ENCODE data around the gene ZNF488.

The ZNF488 gene

DNA sequence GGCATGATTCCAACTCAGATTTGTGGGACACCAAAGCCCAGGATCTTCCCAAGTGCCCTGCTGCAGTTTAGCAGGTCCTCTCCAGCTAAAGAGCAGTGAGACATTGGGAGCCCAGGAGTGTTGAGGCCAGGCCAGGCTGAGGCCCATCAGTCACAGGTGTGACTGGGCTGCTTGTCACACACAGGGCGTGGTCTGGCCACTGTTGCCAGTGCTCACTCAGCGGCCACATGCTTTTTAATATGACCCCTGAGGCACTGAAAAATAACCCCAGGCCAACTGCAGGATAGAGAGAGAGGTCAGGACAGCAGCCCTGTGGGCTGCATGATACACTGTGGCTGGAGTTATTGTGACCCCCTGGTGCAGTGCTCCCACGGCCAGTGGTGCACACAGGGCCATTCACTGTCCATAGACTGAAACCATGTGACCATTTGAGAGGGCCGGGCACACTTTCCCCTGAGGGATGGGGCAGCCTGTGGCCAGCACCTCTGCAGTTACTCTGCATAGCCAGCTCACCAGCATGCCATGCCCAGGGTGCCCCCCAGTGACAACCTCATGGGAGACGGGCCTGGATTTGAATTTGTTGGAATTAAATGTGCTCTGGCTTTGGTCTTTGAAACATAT, 57.7 kb downstream of the ZNF488 start:
- no peak for DNase-seq

- DNase-seq, result no peak
These were observed 58.5 kb downstream of the ZNF488 start for GRCh38 chr10:47325303-47326291.

- DNase-seq, result no peak
These were observed 60.3 kb downstream of the ZNF488 start for GRCh38 chr10:47323636-47324296.

DNA sequence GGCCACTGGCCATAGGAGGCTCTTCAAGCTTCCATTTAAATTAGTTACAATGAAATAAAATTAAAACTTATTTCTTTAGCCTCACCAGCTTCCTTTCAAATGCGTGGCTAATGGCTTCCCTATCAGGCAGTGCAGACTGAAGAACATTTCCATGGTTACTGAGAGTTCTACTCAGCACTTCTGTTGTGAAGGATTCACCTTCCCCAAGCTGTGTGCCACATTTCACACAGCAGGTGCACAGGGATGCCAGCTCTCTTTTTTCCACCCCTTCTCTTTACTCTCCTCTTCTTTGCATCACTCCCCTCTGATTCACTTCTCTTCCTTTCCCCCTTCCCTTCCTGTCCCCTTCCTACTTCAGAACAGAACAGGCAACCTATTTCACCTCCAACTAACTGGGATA, 61.0 kb downstream of the ZNF488 start:
- no peak for DNase-seq

GRCh38 chr10:47322300-47323061, 61.6 kb downstream of the ZNF488 start, which contains the start of gene GDF2:
GDF2 (plus strand) TSS chr10:47322454; CDS start chr10:47322669, 215 bp downstream.
- no peak for DNase-seq

DNA sequence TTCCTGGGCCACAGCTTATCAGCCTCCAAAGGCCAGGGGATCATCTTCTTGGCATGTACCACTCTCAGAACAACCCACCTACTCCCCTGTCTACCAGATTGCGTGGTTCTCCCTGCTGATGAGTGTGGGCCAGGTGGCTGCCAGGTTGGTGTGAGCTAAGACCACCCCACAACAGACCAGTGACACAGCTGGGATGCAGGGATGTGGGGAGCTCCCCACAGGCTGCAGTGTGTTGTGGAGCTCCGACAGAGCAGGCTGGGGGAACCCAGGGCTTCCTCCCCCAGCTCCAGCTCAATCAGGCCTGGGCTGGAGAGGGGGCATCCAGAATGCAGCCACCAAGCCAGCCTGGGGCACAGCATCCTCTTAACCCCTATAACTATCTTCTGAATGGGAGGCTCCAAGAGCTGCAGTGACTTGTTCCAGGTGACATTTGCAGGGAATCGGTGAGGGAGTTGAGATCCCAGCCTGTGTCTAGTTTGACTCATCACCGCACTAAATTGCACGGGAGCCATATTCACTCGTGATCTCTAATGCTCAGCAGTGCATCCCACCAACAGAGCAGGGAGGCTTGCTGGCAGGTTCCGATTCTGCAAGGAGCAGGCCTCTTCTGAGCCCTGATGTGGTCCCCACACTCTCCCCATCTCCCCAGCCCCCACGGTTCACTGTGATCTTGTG, 62.4 kb downstream of the ZNF488 start:
- DNase-seq, result no peak

- DNase-seq, result no peak
These were observed 63.3 kb downstream of the ZNF488 start for GRCh38 chr10:47320812-47321211.

DNA sequence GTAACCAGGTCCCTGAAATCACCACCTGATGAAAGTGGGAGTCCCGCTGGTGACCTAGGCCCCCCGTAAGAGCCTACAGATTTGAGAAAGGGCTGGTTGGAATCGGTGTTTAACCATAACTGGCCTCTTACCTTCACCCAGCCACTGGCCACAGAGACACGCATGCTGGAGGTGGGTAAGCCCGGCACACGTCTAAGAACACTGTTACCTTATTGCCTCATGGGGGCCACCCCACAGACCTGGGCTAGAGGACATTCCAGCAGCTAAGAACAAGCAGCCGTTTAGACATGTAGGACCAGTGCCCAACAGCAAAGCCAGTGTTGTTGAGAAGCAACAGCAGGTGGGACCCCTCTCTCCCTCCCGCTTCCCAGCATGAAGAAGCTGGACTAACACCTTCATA, 64.3 kb downstream of the ZNF488 start:
- DNase-seq, result no peak

- no peak for DNase-seq
These were observed 65.4 kb downstream of the ZNF488 start for GRCh38 chr10:47318706-47319105.

GRCh38 chr10:47317251-47317650, 66.8 kb downstream of the ZNF488 start:
- no peak for DNase-seq

GRCh38 chr10:47316131-47316530, 68.0 kb downstream of the ZNF488 start:
- DNase-seq, result no peak
